Measurements from ENCODE around the gene RAB17. TPM values are rescaled to one million over a fixed set of nuclear protein-coding genes. Genes with fewer than 3 reads are reported as not detected.
A peak's percentile ranks its signal among the peaks of the same experiment; 100 is the strongest.

RAB17 gene
- total and polyA plus RNA-seq, 2 experiments from 2014 or later = 2.9 to 3.1 TPM

- H3K36me3 ChIP-seq = no peaks in the 10 kb centered on the region
- H3K9me3 ChIP-seq (ENCODE audit: low read depth) = no peaks in the 10 kb centered on the region
- H3K27ac ChIP-seq = peak overlapping the region; percentile 55
- no peak overlapping the region for H3K4me3 ChIP-seq
- no peaks in the 10 kb centered on the region for H3K27me3 ChIP-seq
- H3K4me1 ChIP-seq (ENCODE audit: low read depth) = peaks cover 39% of the 10 kb centered on the region
- no peak for TF ChIP-seq CTCF (IDR thresholded peaks at IDR 0.05; ENCODE audit: low read depth, low read length)
- DNase-seq (ENCODE audit: low read depth in 1 of 2, low spot score in 1 of 2) = peak in 1 of 2 donors; percentile 52
Observed at GRCh38 chr2:237629739-237630138, 39.2 kb upstream of the RAB17 start.

DNA sequence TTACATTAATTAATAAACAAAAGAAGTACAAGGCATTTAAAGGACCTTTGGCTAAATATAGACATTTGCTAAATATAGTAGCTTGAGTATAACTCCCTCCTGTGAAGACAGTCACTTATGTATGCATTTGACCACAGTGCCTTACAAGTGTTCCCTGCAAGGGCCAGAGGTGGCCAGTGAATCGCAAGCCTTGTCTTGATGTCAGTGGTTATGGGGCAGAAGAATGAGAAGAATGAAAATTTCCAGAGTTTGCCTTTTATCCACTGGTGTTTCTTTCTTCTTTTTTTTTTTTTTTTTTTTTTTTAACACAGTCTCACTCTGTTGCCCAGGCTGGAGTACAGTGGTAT is 38.6 kb upstream of the RAB17 start:
- Histone ChIP-seq H3K27ac (peak overlapping the region; percentile 87), H3K27me3 (no peaks in the 10 kb centered on the region), H3K36me3 (no peaks in the 10 kb centered on the region), H3K4me1 (ENCODE audit: low read depth) (peaks cover 39% of the 10 kb centered on the region), H3K9me3 (ENCODE audit: low read depth) (no peaks in the 10 kb centered on the region), H3K4me3 (peak overlapping the region; percentile 87)
- TF ChIP-seq CTCF (IDR thresholded peaks at IDR 0.05; ENCODE audit: low read depth, low read length) = no peak
- DNase-seq (ENCODE audit: low read depth in 1 of 2, low spot score in 1 of 2) = peak in 1 of 2 donors; percentile 47

- no peaks in the 10 kb centered on the region for H3K36me3 ChIP-seq
Observed at GRCh38 chr2:237628247-237629187, 38.0 kb upstream of the RAB17 start.

GRCh38 chr2:237627441-237628246 is 37.1 kb upstream of the RAB17 start, which contains the start of gene LRRFIP1:
Gene LRRFIP1, plus strand, starts transcription at chr2:237627587. Its CDS starts 58 bp downstream, at chr2:237627645.
- Histone ChIP-seq H3K4me1 (ENCODE audit: low read depth) (peaks cover 27% of the 10 kb centered on the region), H3K9me3 (ENCODE audit: low read depth) (no peaks in the 10 kb centered on the region), H3K36me3 (no peaks in the 10 kb centered on the region), H3K4me3 (peak within 1 kb of the TSS; percentile 87), H3K27me3 (no peaks in the 10 kb centered on the region), H3K27ac (peak within 1 kb of the TSS; percentile 87)
- TF ChIP-seq CTCF (IDR thresholded peaks at IDR 0.05; ENCODE audit: low read depth, low read length) = no peak
- DNase-seq (ENCODE audit: low read depth in 1 of 2, low spot score in 1 of 2) = peak; percentile 35 to 79

More at GRCh38 chr2:237628247-237629187, 38.0 kb upstream of the RAB17 start:
- Histone ChIP-seq H3K4me1 (ENCODE audit: low read depth) (peaks cover 33% of the 10 kb centered on the region), H3K27me3 (no peaks in the 10 kb centered on the region), H3K9me3 (ENCODE audit: low read depth) (no peaks in the 10 kb centered on the region), H3K27ac (peak overlapping the region; percentile 87), H3K4me3 (peak overlapping the region; percentile 87)
- TF ChIP-seq CTCF (IDR thresholded peaks at IDR 0.05; ENCODE audit: low read depth, low read length) = no peak
- no peak for DNase-seq (ENCODE audit: low read depth in 1 of 2, low spot score in 1 of 2)

DNA sequence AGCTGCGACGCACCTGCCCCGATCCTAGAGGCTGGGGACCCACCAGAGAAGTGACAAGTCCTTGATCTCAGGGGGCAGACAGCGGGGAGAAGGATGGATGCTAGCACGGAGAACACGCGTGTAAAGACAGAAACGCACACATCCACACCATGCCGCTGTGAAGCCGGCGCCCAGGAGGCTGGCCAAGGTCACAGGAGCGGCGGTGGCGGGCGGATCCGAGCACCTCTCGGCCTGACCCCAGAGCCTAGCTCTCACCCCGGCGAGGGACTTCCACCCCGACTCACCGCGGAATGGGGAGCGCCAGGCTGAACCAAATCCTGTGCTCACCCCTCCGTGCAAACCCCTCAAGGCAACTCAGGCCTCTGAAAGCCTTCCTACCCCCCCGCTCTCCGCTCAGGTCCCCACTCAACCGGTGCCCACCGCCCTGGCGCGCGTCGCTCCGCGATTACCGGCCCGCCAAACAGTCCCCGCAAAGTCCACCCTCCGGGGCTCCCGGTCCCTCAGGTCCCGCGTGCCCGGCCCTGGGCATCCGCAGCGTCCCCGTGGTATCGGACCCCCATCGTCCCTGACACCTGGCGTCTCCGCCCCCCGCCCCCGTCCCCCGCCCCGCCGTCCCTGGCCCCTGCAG is 36.4 kb upstream of the RAB17 start:
- no peak for TF ChIP-seq CTCF (IDR thresholded peaks at IDR 0.05; ENCODE audit: low read depth, low read length)
- Histone ChIP-seq H3K27ac (peak overlapping the region; percentile 87), H3K27me3 (no peaks in the 10 kb centered on the region), H3K36me3 (no peaks in the 10 kb centered on the region), H3K4me3 (peak overlapping the region; percentile 87), H3K4me1 (ENCODE audit: low read depth) (peaks cover 27% of the 10 kb centered on the region), H3K9me3 (ENCODE audit: low read depth) (no peaks in the 10 kb centered on the region)
- DNase-seq (ENCODE audit: low read depth in 1 of 2, low spot score in 1 of 2) = no peak

Data from cardiac muscle cell (in vitro differentiated cells and primary cell).